ENCODE data around the gene OLA1. TPM values are rescaled to one million over a fixed set of nuclear protein-coding genes. Genes with fewer than 3 reads are reported as not detected.

The OLA1 gene
- total RNA-seq, 1 experiment from 2014 or later, result 109 TPM

GRCh38 chr2:174086708-174087107 is 161.6 kb downstream of the OLA1 start (continued):
- no peak for TF ChIP-seq AR (CRISPR knock-in tag; IDR thresholded peaks at IDR 0.05)
- no peak for TF ChIP-seq CREB1 (CRISPR knock-in tag; IDR thresholded peaks at IDR 0.05)
- no peak for TF ChIP-seq ELF4 (CRISPR knock-in tag; IDR thresholded peaks at IDR 0.05; ENCODE audit: low read depth)

- TF ChIP-seq ZSCAN18 (CRISPR knock-in tag; IDR thresholded peaks at IDR 0.05), result no peak
- TF ChIP-seq CDX4 (CRISPR knock-in tag; IDR thresholded peaks at IDR 0.05; ENCODE audit: borderline replicate concordance), result no peak
- TF ChIP-seq USF1 (CRISPR knock-in tag; IDR thresholded peaks at IDR 0.05), result no peak
- no peak for TF ChIP-seq PREB (CRISPR knock-in tag; IDR thresholded peaks at IDR 0.05; ENCODE audit: borderline replicate concordance)
- no peak for TF ChIP-seq ZNF121 (CRISPR knock-in tag; IDR thresholded peaks at IDR 0.05)
Observed at GRCh38 chr2:174085781-174086180, 162.6 kb downstream of the OLA1 start.

GRCh38 chr2:174083843-174084458 is 164.4 kb downstream of the OLA1 start:
- no peaks in the 10 kb centered on the region for H3K9me3 Mint-ChIP-seq
- no peak overlapping the region for H3K4me3 Mint-ChIP-seq
- DNase-seq (ENCODE audit: low spot score), result no peak
- CTCF ChIA-PET, result interaction anchor here (1.5 kb wide), 1 partner anchor 23 kb away, joined by 3 read pairs; no protein-coding TSS in a partner anchor
- no peak overlapping the region for H3K27ac Mint-ChIP-seq
- POLR2A ChIA-PET, result interaction anchor here (0.6 kb wide), 1 partner anchor 1202 kb away, joined by 3 read pairs; no protein-coding TSS in a partner anchor
- peaks cover 31% of the 10 kb centered on the region for H3K4me1 Mint-ChIP-seq
- H3K36me3 Mint-ChIP-seq, result no peaks in the 10 kb centered on the region
- H3K27me3 Mint-ChIP-seq (ENCODE audit: low read depth), result peaks cover 30% of the 10 kb centered on the region
- ATAC-seq, result peak; percentile 47
- TF ChIP-seq AFF4 (CRISPR knock-in tag; IDR thresholded peaks at IDR 0.05; ENCODE audit: borderline replicate concordance) (no peak), NR3C1 (CRISPR knock-in tag; conservative IDR thresholded peaks at IDR 0.05; ENCODE audit: low read depth) (no peak), HMGXB4 (CRISPR knock-in tag; IDR thresholded peaks at IDR 0.05) (no peak), GABPB1 (CRISPR knock-in tag; IDR thresholded peaks at IDR 0.05) (no peak), ELF4 (CRISPR knock-in tag; IDR thresholded peaks at IDR 0.05; ENCODE audit: low read depth) (no peak), FOXJ3 (CRISPR knock-in tag; IDR thresholded peaks at IDR 0.05; ENCODE audit: borderline replicate concordance) (no peak), IRF2 (CRISPR knock-in tag; IDR thresholded peaks at IDR 0.05; ENCODE audit: borderline replicate concordance, low read depth) (no peak)

More at GRCh38 chr2:174085781-174086180, 162.6 kb downstream of the OLA1 start:
- no peak for ATAC-seq
- Mint-ChIP-seq H3K36me3 (no peaks in the 10 kb centered on the region), H3K27ac (no peak overlapping the region), H3K27me3 (ENCODE audit: low read depth) (peaks cover 30% of the 10 kb centered on the region), H3K4me1 (peaks cover 28% of the 10 kb centered on the region), H3K4me3 (no peak overlapping the region), H3K9me3 (no peaks in the 10 kb centered on the region)
- POLR2A ChIA-PET, result no interaction called here
- no peak for DNase-seq (ENCODE audit: low spot score)
- CTCF ChIA-PET, result no interaction called here

Data from WTC11 (cell line).